KMS-11 (cell line): ENCODE measurements around the gene FITM2.

ENCODE experiments used
- H2AFZ ChIP-seq: fragments of 200-600 bp; sonication (generic); 2 replicates; pipeline ENCODE4 v1.6.1; 2016; ENCODE audit warnings: antibody characterized with exemption, mixed run types, low read depth
- H3K27ac ChIP-seq: fragments of 200-600 bp; sonication (generic); 2 replicates; pipeline ENCODE4 v1.6.1; 2016; ENCODE audit warnings: mild to moderate bottlenecking, mixed run types
- H3K27me3 ChIP-seq: fragments of 200-600 bp; sonication (generic); 2 replicates; pipeline ENCODE4 v1.6.1; 2017; ENCODE audit warnings: mild to moderate bottlenecking, low read depth, mixed run types, moderate library complexity; ENCODE audit not compliant: insufficient read depth
- H3K36me3 ChIP-seq: fragments of 200-600 bp; sonication (generic); 2 replicates; pipeline ENCODE4 v1.6.1; 2017; ENCODE audit warnings: mild to moderate bottlenecking, mixed run types; ENCODE audit not compliant: insufficient read depth
- H3K4me1 ChIP-seq: fragments of 200-600 bp; sonication (generic); 2 replicates; pipeline ENCODE4 v1.6.1; 2016; ENCODE audit warnings: mild to moderate bottlenecking, low read depth, mixed run types; ENCODE audit not compliant: poor library complexity, severe bottlenecking
- H3K4me2 ChIP-seq: fragments of 200-600 bp; sonication (generic); 2 replicates; pipeline ENCODE4 v1.7.0; 2016; ENCODE audit warnings: mild to moderate bottlenecking, mixed run types
- H3K4me3 ChIP-seq: fragments of 200-600 bp; sonication (generic); IDR thresholded peaks from 2 replicates; pipeline ENCODE4 v1.6.1; 2017; ENCODE audit warnings: low read depth, low read length, mixed read lengths; ENCODE audit not compliant: insufficient read depth
- H3K79me2 ChIP-seq: fragments of 200-600 bp; sonication (generic); 2 replicates; pipeline ENCODE4 v1.6.1; 2016; ENCODE audit warnings: low read depth, mixed run types; ENCODE audit not compliant: insufficient read depth
- H3K9ac ChIP-seq: fragments of 200-600 bp; sonication (generic); 2 replicates; pipeline ENCODE4 v1.6.1; 2016; ENCODE audit warnings: mild to moderate bottlenecking, mixed run types
- H4K20me1 ChIP-seq: fragments of 200-600 bp; sonication (generic); 2 replicates; pipeline ENCODE4 v1.6.1; 2016; ENCODE audit warnings: mild to moderate bottlenecking, mixed run types; ENCODE audit not compliant: insufficient read depth
- CTCF ChIP-seq: fragments of 200-600 bp; sonication (generic); conservative IDR thresholded peaks from 2 replicates; pipeline ENCODE4 v1.6.1; 2017; ENCODE audit warnings: low read depth, mild to moderate bottlenecking, antibody characterized with exemption, low read length, moderate library complexity, mixed read lengths

FITM2 gene

GRCh38 chr20:44255942-44256341 is 55.1 kb downstream of the FITM2 start:
- Histone ChIP-seq H3K9ac (no peak overlapping the region), H3K27me3 (no peaks in the 10 kb centered on the region), H3K79me2 (no peaks in the 10 kb centered on the region), H2AFZ (no peak overlapping the region), H3K4me2 (no peak overlapping the region), H4K20me1 (no peaks in the 10 kb centered on the region), H3K4me3 (no peak overlapping the region), H3K4me1 (no peaks in the 10 kb centered on the region), H3K36me3 (no peaks in the 10 kb centered on the region), H3K27ac (no peak overlapping the region)
- no peak for TF ChIP-seq CTCF

GRCh38 chr20:44254073-44254472 is 56.9 kb downstream of the FITM2 start:
- no peaks in the 10 kb centered on the region for H3K27me3 ChIP-seq
- H2AFZ ChIP-seq: no peak overlapping the region
- no peaks in the 10 kb centered on the region for H4K20me1 ChIP-seq
- H3K9ac ChIP-seq: no peak overlapping the region
- TF ChIP-seq CTCF: no peak
- no peak overlapping the region for H3K4me2 ChIP-seq
- H3K79me2 ChIP-seq: no peaks in the 10 kb centered on the region
- H3K27ac ChIP-seq: no peak overlapping the region
- H3K4me1 ChIP-seq: no peaks in the 10 kb centered on the region
- H3K4me3 ChIP-seq: no peak overlapping the region
- H3K36me3 ChIP-seq: no peaks in the 10 kb centered on the region

GRCh38 chr20:44253528-44253927 is 57.5 kb downstream of the FITM2 start:
- H3K4me2 ChIP-seq: no peak overlapping the region
- no peaks in the 10 kb centered on the region for H3K79me2 ChIP-seq
- no peaks in the 10 kb centered on the region for H3K4me1 ChIP-seq
- no peaks in the 10 kb centered on the region for H3K27me3 ChIP-seq
- H4K20me1 ChIP-seq: no peaks in the 10 kb centered on the region
- H3K9ac ChIP-seq: no peak overlapping the region
- no peak overlapping the region for H2AFZ ChIP-seq
- H3K4me3 ChIP-seq: no peak overlapping the region
- no peaks in the 10 kb centered on the region for H3K36me3 ChIP-seq
- H3K27ac ChIP-seq: no peak overlapping the region
- TF ChIP-seq CTCF: no peak
